IMR-90 (cell line): ENCODE results near the gene ADGRF5. TPM values are rescaled to one million over a fixed set of nuclear protein-coding genes. Genes with fewer than 3 reads are reported as not detected.

ENCODE experiments used
- ATAC-seq: fragments of 200-7000 bp; cut with Tn5 transposase; 2 replicates; pipeline ENCODE4 v1.9.1; 2020; ENCODE audit warnings: low read depth, mild to moderate bottlenecking, moderate library complexity
- BruUV-seq: library from RNA; stranded (reverse); fragments of 400-500 nt; replicated peaks from 2 replicates; lab custom pipeline; 2021; lab: Mats Ljungman, UMichigan
- CTCF ChIA-PET: fragments of 300-600 bp; formaldehyde crosslinking; extraction: SDS; loops from one replicate; lab custom pipeline; 2021; ENCODE audit warnings: antibody characterized with exemption; lab: Yijun Ruan, JAX
- POLR2A ChIA-PET: fragments of 300-600 bp; sonication (Branson Sonifier 250); formaldehyde crosslinking; loops from one replicate; lab custom pipeline; 2022; ENCODE audit warnings: antibody characterized with exemption; ENCODE audit not compliant: unreplicated experiment; lab: Charles Lee
- DNase-seq: peaks from one replicate; pipeline ENCODE4 v3.0.0; 2013
- H2AFZ ChIP-seq: replicated peaks from 2 replicates; pipeline ENCODE3; 2013; ENCODE audit warnings: low read length, mild to moderate bottlenecking; ENCODE audit not compliant: poor library complexity
- H2AK5ac ChIP-seq: 2 replicates; pipeline ENCODE4 v1.6.1; 2013; ENCODE audit warnings: low read depth, low read length, inconsistent platforms
- H2AK9ac ChIP-seq: replicated peaks from 2 replicates; pipeline ENCODE3; 2013; ENCODE audit warnings: mild to moderate bottlenecking, low read depth, low read length, moderate library complexity; ENCODE audit not compliant: poor library complexity
- H2BK120ac ChIP-seq: 2 replicates; pipeline ENCODE4 v1.6.1; 2013; ENCODE audit warnings: low read depth, low read length, inconsistent platforms
- H2BK15ac ChIP-seq: 3 replicates; pipeline ENCODE4 v1.6.1; 2013; ENCODE audit warnings: low read depth, low read length, inconsistent platforms
- H2BK20ac ChIP-seq: 2 replicates; pipeline ENCODE4 v1.6.1; 2013; ENCODE audit warnings: low read depth, mild to moderate bottlenecking, inconsistent platforms, low read length, moderate library complexity
- H2BK5ac ChIP-seq: 2 replicates; pipeline ENCODE4 v1.6.1; 2013; ENCODE audit warnings: mild to moderate bottlenecking, low read depth, low read length, inconsistent platforms; ENCODE audit not compliant: poor library complexity, severe bottlenecking
- H3K14ac ChIP-seq: replicated peaks from 2 replicates; pipeline ENCODE4 v1.6.1; 2013; ENCODE audit warnings: low read depth, low read length, inconsistent platforms
- H3K18ac ChIP-seq: 2 replicates; pipeline ENCODE4 v1.6.1; 2013; ENCODE audit warnings: low read depth, low read length, control low read depth
- H3K23ac ChIP-seq: 2 replicates; pipeline ENCODE4 v1.6.1; 2013; ENCODE audit warnings: low read depth, low read length, inconsistent platforms
- H3K27ac ChIP-seq: 2 replicates; pipeline ENCODE4 v1.5.1; 2013; ENCODE audit warnings: mild to moderate bottlenecking, control low read depth, low read length; ENCODE audit not compliant: insufficient read depth
- H3K27me3 ChIP-seq: 2 replicates; pipeline ENCODE4 v1.6.1; 2013; ENCODE audit warnings: low read length; ENCODE audit not compliant: control insufficient read depth, insufficient read depth
- H3K36me3 ChIP-seq: 2 replicates; pipeline ENCODE4 v1.6.1; 2013; ENCODE audit warnings: low read length, mixed read lengths; ENCODE audit not compliant: control insufficient read depth, insufficient read depth
- H3K4ac ChIP-seq: 2 replicates; pipeline ENCODE4 v1.6.1; 2013; ENCODE audit warnings: low read depth, low read length, inconsistent platforms
- H3K4me1 ChIP-seq: 2 replicates; pipeline ENCODE4 v1.6.1; 2013; ENCODE audit warnings: low read length, mixed read lengths; ENCODE audit not compliant: control insufficient read depth, insufficient read depth
- H3K4me2 ChIP-seq: 2 replicates; pipeline ENCODE4 v1.6.1; 2013; ENCODE audit warnings: low read depth, mild to moderate bottlenecking, control low read depth, low read length, moderate library complexity
- H3K4me3 ChIP-seq: 2 replicates; pipeline ENCODE4 v1.5.1; 2013; ENCODE audit warnings: low read depth, mild to moderate bottlenecking, control low read depth, low read length, moderate library complexity; ENCODE audit not compliant: insufficient read depth
- H3K56ac ChIP-seq: 2 replicates; pipeline ENCODE4 v1.6.1; 2013; ENCODE audit warnings: low read length, inconsistent platforms; ENCODE audit not compliant: insufficient read depth; ENCODE audit errors: extremely low read depth
- H3K79me1 ChIP-seq, 2 experiments: 2 replicates each; pipeline ENCODE4 v1.6.1; 2013; ENCODE audit warnings: low read length in 2 of 2, inconsistent platforms in 1 of 2, low read depth in 1 of 2
- H3K9ac ChIP-seq: 2 replicates; pipeline ENCODE4 v1.6.1; 2013; ENCODE audit warnings: low read depth, low read length, control low read depth
- H3K9me1 ChIP-seq: 2 replicates; pipeline ENCODE4 v1.6.1; 2013; ENCODE audit warnings: low read length, inconsistent platforms; ENCODE audit not compliant: insufficient read depth
- H3K9me3 ChIP-seq: 2 replicates; pipeline ENCODE4 v1.6.1; 2013; ENCODE audit warnings: low read length; ENCODE audit not compliant: control insufficient read depth, insufficient read depth
- H4K20me1 ChIP-seq: 2 replicates; pipeline ENCODE4 v1.6.1; 2013; ENCODE audit warnings: low read length, inconsistent platforms; ENCODE audit not compliant: insufficient read depth
- H4K5ac ChIP-seq: 2 replicates; pipeline ENCODE4 v1.6.1; 2013; ENCODE audit warnings: mild to moderate bottlenecking, low read depth, low read length, control low read depth
- H4K8ac ChIP-seq, 2 experiments: 2 replicates each; pipeline ENCODE4 v1.6.1; 2013; ENCODE audit warnings: low read depth in 2 of 2, low read length in 2 of 2, control low read depth in 1 of 2, inconsistent platforms in 1 of 2
- H4K91ac ChIP-seq: 2 replicates; pipeline ENCODE4 v1.6.1; 2013; ENCODE audit warnings: low read depth, low read length, inconsistent platforms; ENCODE audit not compliant: insufficient read depth
- BHLHE40 ChIP-seq: fragments of 150-350 bp; IDR thresholded peaks from 2 replicates; pipeline ENCODE4 v1.6.1; 2016; ENCODE audit warnings: mild to moderate bottlenecking, low read depth, low read length
- CEBPB ChIP-seq: IDR thresholded peaks from 2 replicates; pipeline ENCODE4 v1.6.1; 2012; ENCODE audit warnings: low read depth, low read length, improper control_type of control experiment
- CHD1 ChIP-seq: IDR thresholded peaks from 2 replicates; pipeline ENCODE4 v1.6.1; 2012; ENCODE audit warnings: low read depth, low read length, improper control_type of control experiment
- FOS ChIP-seq: fragments of 150-350 bp; IDR thresholded peaks from 2 replicates; pipeline ENCODE4 v1.6.1; 2016; ENCODE audit warnings: low read depth, low read length
- MAFK ChIP-seq: IDR thresholded peaks from 2 replicates; pipeline ENCODE4 v1.6.1; 2012; ENCODE audit warnings: low read depth, low read length, improper control_type of control experiment
- MAZ ChIP-seq: IDR thresholded peaks from 2 replicates; pipeline ENCODE4 v1.6.1; 2012; ENCODE audit warnings: low read depth, mild to moderate bottlenecking, low read length, improper control_type of control experiment, moderate library complexity, borderline replicate concordance
- MXI1 ChIP-seq: IDR thresholded peaks from 2 replicates; pipeline ENCODE4 v1.6.1; 2012; ENCODE audit warnings: low read depth, mild to moderate bottlenecking, low read length, moderate library complexity, borderline replicate concordance
- NFE2L2 ChIP-seq: fragments of 150-350 bp; IDR thresholded peaks from 2 replicates; pipeline ENCODE4 v1.6.1; 2016; ENCODE audit warnings: low read depth, mild to moderate bottlenecking, low read length
- POLR2A ChIP-seq: IDR thresholded peaks from 2 replicates; pipeline ENCODE4 v1.6.1; 2012; ENCODE audit warnings: mild to moderate bottlenecking, low read depth, low read length
- RAD21 ChIP-seq: IDR thresholded peaks from 2 replicates; pipeline ENCODE4 v1.6.1; 2012; ENCODE audit warnings: low read length, improper control_type of control experiment
- RCOR1 ChIP-seq: IDR thresholded peaks from 2 replicates; pipeline ENCODE4 v1.6.1; 2012; ENCODE audit warnings: mild to moderate bottlenecking, low read length, improper control_type of control experiment; ENCODE audit not compliant: insufficient replicate concordance
- RFX5 ChIP-seq: IDR thresholded peaks from 2 replicates; pipeline ENCODE4 v1.8.0; 2012; ENCODE audit warnings: low read depth, mild to moderate bottlenecking, low read length, moderate library complexity
- SMC3 ChIP-seq: fragments of 150-350 bp; IDR thresholded peaks from 2 replicates; pipeline ENCODE4 v1.6.1; 2016; ENCODE audit warnings: low read depth, mild to moderate bottlenecking, antibody characterized with exemption, low read length, moderate library complexity
- WGBS, 2 experiments: methylation state at CpG; one replicate each; pipeline versions ENCODE4 v1.1.5 to v1.1.7; 2013; ENCODE audit warnings: missing lambda C conversion rate in 2 of 2; ENCODE audit not compliant: insufficient read length in 1 of 2; ENCODE audit errors: extremely low coverage in 2 of 2; 5-methylcytosine and 5-hydroxymethylcytosine counted together
- dilution Hi-C: fragments of 300-500 bp; cut with HindIII; formaldehyde crosslinking; loops from one replicate; pipeline ENCODE4 v1.14.3; 2018; ENCODE audit warnings: low sequenced_read_pairs; ENCODE audit not compliant: unreplicated experiment
- in situ Hi-C: fragments of 300-500 bp; cut with MboI; formaldehyde crosslinking; loops from 3 replicates; pipeline ENCODE4 v1.14.3; 2019; ENCODE audit warnings: low sequenced_read_pairs, inconsistent platforms, mixed read lengths
- intact Hi-C: fragments of 100-400 bp; cut with micrococcal nuclease; formaldehyde crosslinking; loops from 2 replicates; pipeline ENCODE4 v1.10.0; 2022
- polyA plus RNA-seq, 3 experiments: library from polyadenylated mRNA; depleted of rRNA; stranded (reverse); fragments of >200 nt; gene quantifications; 2 replicates each; pipeline ENCODE4 v1.2.3, GENCODE V29; 2012; ENCODE audit warnings: low replicate concordance in 1 of 3
- total RNA-seq: library from RNA; depleted of rRNA; stranded (reverse); fragments of >200 nt; gene quantifications from 2 replicates; pipeline ENCODE4 v1.2.3, GENCODE V29; 2012
- TF ChIP-seq, protein P1 (sequence below): fragments of 150-350 bp; IDR thresholded peaks from 2 replicates; pipeline ENCODE4 v1.6.1; 2016; ENCODE audit warnings: low read depth, mild to moderate bottlenecking, low read length, moderate library complexity, borderline replicate concordance
- TF ChIP-seq, protein P2 (sequence below): fragments of 150-350 bp; IDR thresholded peaks from 2 replicates; pipeline ENCODE4 v1.6.1; 2017; ENCODE audit warnings: mild to moderate bottlenecking, antibody characterized with exemption, low read length, low read depth
- TF ChIP-seq, protein P3 (sequence below): conservative IDR thresholded peaks from 2 replicates; pipeline ENCODE4 v1.5.1; 2012; ENCODE audit warnings: mild to moderate bottlenecking, low read depth, low read length, improper control_type of control experiment

ADGRF5 gene
- total and polyA plus RNA-seq, 2 of the 4 experiments (the other 2 are of a cell fraction), result not detected

DNA sequence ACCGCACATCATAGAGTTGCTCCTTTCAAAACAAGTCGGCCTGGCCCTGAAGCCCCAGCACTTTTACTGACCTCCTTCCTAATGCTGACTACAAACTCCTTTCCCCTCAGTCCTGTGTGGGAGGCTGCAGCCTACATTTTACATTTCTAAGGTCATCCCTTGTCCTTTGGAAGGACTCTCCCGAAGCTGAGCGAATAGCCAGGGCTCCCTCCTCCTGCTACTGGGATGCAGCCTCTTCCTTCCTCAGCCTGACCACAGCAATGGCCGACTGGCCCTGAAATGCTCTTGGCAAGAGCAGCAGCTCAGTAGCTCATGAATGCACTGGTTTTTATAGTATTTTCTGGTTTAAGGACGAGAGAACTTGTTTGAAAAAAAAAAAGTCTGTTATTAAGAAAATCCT is 679 bp downstream of the ADGRF5 start:
- no peaks in the 10 kb centered on the region for H4K20me1 ChIP-seq
- WGBS, 2 experiments, result no CpG with 5 or more reads among the region's 6 CpGs
- no peak overlapping the region for H3K4me2 ChIP-seq
- no peaks in the 10 kb centered on the region for H3K36me3 ChIP-seq
- no peaks in the 10 kb centered on the region for H3K79me1 ChIP-seq
- ATAC-seq (no peak), DNase-seq (no peak)
- no peak overlapping the region for H3K18ac ChIP-seq
- H3K14ac ChIP-seq, result no peak overlapping the region
- H4K8ac ChIP-seq, result no peak overlapping the region
- H2AK9ac ChIP-seq, result no peak overlapping the region
- no peak overlapping the region for H4K91ac ChIP-seq
- dilution Hi-C loops (no loop called here), intact Hi-C loops (no loop called here), in situ Hi-C loops (no loop called here)
- no peak overlapping the region for H2BK15ac ChIP-seq
- ChIA-PET POLR2A (no interaction called here), CTCF (no interaction called here)
- no peak overlapping the region for H4K5ac ChIP-seq
- TF ChIP-seq, protein P1, sequence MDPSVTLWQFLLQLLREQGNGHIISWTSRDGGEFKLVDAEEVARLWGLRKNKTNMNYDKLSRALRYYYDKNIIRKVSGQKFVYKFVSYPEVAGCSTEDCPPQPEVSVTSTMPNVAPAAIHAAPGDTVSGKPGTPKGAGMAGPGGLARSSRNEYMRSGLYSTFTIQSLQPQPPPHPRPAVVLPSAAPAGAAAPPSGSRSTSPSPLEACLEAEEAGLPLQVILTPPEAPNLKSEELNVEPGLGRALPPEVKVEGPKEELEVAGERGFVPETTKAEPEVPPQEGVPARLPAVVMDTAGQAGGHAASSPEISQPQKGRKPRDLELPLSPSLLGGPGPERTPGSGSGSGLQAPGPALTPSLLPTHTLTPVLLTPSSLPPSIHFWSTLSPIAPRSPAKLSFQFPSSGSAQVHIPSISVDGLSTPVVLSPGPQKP, result no peak
- TF ChIP-seq NFE2L2, result no peak
- no peak for TF ChIP-seq RAD21
- TF ChIP-seq FOS, result no peak
- no peak for TF ChIP-seq RCOR1
- no peak for TF ChIP-seq SMC3
- TF ChIP-seq, protein P2, sequence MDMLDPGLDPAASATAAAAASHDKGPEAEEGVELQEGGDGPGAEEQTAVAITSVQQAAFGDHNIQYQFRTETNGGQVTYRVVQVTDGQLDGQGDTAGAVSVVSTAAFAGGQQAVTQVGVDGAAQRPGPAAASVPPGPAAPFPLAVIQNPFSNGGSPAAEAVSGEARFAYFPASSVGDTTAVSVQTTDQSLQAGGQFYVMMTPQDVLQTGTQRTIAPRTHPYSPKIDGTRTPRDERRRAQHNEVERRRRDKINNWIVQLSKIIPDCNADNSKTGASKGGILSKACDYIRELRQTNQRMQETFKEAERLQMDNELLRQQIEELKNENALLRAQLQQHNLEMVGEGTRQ, result no peak
- TF ChIP-seq, protein P3, sequence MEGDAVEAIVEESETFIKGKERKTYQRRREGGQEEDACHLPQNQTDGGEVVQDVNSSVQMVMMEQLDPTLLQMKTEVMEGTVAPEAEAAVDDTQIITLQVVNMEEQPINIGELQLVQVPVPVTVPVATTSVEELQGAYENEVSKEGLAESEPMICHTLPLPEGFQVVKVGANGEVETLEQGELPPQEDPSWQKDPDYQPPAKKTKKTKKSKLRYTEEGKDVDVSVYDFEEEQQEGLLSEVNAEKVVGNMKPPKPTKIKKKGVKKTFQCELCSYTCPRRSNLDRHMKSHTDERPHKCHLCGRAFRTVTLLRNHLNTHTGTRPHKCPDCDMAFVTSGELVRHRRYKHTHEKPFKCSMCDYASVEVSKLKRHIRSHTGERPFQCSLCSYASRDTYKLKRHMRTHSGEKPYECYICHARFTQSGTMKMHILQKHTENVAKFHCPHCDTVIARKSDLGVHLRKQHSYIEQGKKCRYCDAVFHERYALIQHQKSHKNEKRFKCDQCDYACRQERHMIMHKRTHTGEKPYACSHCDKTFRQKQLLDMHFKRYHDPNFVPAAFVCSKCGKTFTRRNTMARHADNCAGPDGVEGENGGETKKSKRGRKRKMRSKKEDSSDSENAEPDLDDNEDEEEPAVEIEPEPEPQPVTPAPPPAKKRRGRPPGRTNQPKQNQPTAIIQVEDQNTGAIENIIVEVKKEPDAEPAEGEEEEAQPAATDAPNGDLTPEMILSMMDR, result no peak
- TF ChIP-seq RFX5, result no peak
- no peak for TF ChIP-seq POLR2A
- TF ChIP-seq MXI1, result no peak
- no peak for TF ChIP-seq MAFK
- TF ChIP-seq CEBPB, result no peak
- TF ChIP-seq CHD1, result no peak
- no peak for TF ChIP-seq MAZ
- no peak for TF ChIP-seq BHLHE40
- H3K4ac ChIP-seq, result no peak overlapping the region
- no peak overlapping the region for H3K4me3 ChIP-seq
- no peak overlapping the region for H3K27ac ChIP-seq
- H2AK5ac ChIP-seq, result no peak overlapping the region
- H3K9me1 ChIP-seq, result no peaks in the 10 kb centered on the region
- no peak overlapping the region for H2BK5ac ChIP-seq
- no peak overlapping the region for H2AFZ ChIP-seq
- no peak overlapping the region for H3K9ac ChIP-seq
- no TSS peak for BruUV-seq
- no peak overlapping the region for H3K23ac ChIP-seq
- H3K4me1 ChIP-seq, result no peaks in the 10 kb centered on the region
- H2BK120ac ChIP-seq, result no peak overlapping the region
- no peak overlapping the region for H3K56ac ChIP-seq
- no peak overlapping the region for H2BK20ac ChIP-seq
- no peaks in the 10 kb centered on the region for H3K9me3 ChIP-seq
- no peaks in the 10 kb centered on the region for H3K27me3 ChIP-seq
